GM18909 (cell line): ENCODE data around the gene TMEM19.

Source experiments
- ATAC-seq: cut with Tn5 transposase; IDR thresholded peaks from one replicate; pipeline ENCODE4 v1.9.1; 2021; ENCODE audit warnings: mild to moderate bottlenecking; ENCODE audit not compliant: unreplicated experiment, poor library complexity

Gene TMEM19

GRCh38 chr12:71708658-71709057 lies 22.8 kb downstream of the TMEM19 start:
- ATAC-seq: no peak

DNA sequence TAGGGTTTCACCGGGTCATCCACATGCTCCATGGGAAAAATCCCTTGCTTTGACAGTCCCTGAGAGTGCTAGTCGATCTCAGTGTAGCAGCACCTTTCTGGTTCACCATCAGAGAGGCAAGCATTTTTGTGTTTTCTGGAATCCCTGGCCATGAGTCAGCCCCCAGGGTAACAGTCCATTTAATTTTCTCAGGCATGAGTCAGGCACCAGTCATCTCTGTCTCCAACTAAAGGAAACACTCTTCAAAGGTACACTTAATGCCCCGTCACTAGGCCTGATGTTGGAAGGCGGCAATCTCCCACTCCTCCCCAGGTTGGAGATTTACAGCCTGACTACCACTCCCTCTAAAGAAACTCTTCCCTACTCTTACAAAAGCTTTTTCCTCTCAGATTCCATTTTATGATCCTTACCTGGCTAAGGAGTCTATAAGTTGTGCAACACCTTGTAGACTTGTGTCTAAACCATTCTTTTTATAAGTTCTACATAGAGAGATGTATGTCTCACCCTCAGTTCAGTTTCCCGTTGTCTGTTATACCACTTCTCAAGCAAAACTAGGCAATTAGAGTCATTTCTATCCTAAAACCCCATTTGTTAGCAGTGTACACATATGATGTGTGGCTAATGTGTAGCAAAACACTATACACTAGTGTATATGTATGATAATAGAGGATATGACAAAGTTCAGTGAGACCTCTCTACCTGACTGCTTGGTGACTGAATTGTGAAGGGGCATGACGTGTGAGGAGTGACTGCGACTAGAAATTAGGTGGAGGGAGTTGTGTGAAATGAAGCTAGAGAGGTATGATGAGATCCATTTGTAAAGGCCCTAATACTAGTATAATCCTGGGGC lies 24.6 kb downstream of the TMEM19 start:
- ATAC-seq: no peak

DNA sequence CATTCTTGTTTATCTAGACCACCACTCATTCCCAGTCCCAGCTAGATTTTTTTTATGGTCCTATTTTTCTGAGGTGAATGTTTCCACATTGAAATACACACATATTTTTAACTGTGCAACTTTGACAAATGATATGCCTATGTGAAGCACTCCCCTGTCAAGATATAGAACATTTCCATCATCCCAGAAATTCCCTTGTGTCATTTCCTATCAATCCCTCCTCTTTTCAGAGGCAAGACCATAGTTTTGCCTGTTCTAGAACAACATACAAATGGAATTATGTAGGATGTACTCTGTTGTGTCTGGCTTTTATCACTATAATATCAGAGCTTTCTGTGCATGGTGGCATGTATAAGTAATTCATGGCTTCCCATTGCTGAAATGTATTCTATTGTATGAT lies 32.7 kb downstream of the TMEM19 start:
- ATAC-seq: no peak

DNA sequence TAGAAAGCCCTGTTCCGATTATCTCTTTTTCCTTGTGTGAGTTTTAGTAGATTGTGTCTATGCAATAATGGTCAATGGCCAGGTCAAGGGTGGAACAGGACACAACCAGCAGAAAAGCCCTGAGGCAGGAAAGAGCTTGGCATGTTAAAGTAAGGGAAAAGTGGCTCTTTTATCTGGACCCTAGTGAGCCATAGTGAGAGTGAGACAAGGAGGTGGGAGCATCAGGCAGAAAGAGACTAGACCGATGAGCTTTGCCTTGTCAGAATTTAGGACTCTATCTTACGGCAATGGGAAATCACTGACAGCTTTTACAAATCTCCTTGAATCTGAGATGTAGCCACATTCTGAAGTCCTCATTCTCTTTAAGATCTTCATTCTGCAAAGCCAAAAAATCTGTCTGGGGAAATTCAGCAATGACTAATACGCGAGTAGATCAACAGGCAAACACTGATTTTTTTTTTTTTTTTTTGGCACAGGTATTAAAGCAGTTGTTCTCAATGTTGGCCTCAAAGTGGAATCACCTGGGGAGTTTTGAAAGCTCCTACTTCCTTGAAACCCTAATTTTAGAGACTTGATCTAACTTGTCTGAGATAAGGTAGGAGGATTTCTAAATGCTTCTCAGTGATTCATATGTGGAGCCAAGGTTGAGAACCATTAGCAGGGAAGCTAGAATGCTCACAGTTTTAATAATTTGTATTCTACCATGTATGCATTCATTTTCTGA lies 33.9 kb downstream of the TMEM19 start:
- no peak for ATAC-seq

DNA sequence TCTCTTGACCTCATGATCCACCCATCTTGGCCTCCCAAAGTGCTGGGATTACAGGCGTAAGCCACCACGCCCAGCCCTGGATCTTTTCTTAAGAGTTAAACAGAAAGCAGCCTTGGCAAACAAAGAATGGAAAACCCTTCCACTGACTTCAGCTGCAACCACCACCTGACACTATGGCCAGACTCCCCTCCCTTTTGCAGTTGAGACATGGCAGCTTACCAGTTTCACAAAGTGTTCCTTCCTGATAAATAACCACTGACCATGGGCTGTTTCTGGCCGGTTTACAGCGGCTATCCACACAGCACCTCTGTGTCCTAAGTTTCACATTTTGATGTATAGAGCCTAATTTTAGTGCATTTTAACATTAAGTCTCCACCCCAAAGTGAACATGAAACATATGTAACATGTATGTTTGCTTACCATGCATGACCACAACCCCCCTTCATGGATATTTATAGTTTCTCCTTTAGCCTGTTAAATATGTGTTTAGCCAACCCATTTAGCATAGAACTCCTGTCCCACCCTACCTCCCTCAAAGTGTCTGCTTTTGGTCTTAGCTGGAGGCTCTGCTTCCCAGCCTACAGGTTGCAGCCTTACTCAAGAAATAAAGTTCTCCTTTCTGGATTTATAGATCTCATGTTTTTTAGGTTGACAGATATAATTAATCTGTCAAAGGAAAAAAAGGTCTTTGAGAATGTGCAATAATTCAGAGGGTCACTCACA lies 36.1 kb downstream of the TMEM19 start:
- ATAC-seq: no peak

DNA sequence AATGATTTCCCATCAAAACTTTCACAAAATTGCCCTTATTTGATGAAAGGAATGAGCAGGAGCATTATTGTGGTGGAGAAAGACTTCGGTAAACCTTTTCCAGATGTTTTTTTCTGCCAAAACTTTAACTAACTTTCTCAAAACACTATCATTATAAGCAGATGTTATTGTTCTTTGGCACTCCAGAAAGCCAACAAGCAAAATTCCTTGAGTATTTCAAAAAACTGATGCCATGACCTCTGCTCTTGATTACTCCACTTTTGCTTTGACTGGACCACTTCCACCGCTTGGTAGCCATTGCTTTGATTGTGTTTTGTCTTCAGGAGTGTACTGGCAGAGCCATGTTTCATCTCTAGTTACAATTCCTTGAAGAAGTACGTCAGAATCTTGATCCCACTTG lies 39.1 kb downstream of the TMEM19 start:
- no peak for ATAC-seq

DNA sequence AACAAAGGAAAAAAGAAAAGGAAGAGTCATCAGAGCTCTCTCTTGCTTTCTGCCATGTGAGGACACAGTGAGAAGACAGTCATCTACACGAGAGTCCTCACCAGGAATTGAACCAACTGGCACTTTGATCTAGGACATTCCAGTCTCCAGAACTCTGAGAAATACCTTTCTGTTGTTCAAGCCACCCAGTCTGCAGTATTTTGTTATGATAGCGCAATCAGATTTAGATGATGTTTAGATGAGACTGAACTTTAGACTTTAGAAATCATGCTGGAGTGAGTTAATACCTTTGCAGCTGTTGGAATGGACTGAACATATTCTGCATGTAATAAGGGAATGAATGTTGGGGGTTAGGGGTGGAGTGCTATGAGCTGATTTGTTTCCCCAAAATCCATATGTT lies 40.7 kb downstream of the TMEM19 start:
- ATAC-seq: no peak

DNA sequence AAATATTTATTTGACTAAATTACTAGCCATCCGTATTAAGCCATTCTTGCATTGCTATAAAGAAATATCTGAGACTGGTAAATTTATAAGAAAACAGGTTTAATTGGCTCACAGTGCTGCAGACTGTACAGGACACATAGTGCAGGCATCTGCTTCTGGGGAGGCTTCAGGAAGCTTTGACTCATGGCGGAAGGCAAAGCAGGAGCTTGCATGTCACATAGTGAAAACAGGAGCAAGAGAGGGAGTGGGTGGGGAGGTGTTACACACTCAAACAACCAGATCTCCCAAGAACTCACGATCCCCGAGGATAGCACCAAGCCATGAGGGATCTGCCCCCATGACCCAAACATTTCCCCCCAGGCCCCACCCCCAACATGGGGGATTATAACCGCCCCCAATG lies 42.1 kb downstream of the TMEM19 start:
- no peak for ATAC-seq

DNA sequence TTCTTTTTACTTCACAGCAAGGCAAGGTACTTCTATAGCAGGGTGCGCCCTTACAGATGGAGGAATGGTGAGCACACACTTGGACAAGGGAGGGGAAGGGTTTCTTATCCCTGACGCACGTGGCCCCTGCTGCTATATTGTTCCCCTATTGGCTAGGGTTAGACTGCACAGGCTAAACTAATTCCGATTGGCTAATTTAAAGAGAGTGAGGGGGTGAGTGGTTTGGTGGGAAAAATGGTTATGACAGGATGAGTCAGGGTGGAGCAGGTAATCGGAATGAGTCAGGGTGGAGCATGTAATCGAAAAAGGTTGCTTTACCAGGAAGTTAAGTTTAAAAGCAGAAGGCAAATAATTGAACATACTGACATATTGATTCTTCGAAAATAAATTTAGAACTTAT lies 45.1 kb downstream of the TMEM19 start:
- no peak for ATAC-seq

- ATAC-seq: no peak
These were observed 45.8 kb downstream of the TMEM19 start for GRCh38 chr12:71731439-71732356.

- no peak for ATAC-seq
These were observed 46.5 kb downstream of the TMEM19 start for GRCh38 chr12:71732357-71732712.

DNA sequence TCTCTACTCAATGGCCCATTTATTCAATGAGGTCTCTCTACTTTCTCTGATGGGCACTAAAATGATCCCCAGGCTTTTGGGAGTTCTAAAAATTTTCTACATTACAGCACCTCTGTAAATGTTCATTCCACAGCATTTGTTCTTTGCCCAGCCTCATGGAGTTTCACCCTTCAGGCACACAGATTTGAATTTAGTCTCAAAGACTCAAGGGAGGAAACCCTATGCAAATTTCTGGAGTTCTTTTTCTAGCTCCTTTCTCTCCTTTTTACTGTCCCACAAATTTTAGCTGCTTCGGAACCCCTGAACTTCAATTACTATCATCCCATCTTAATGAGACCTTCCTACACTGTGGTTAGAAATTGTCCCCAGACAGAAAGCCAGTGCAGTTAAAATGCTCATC lies 51.3 kb downstream of the TMEM19 start:
- ATAC-seq: no peak

GRCh38 chr12:71742998-71743397 lies 57.1 kb downstream of the TMEM19 start:
- ATAC-seq: no peak

DNA sequence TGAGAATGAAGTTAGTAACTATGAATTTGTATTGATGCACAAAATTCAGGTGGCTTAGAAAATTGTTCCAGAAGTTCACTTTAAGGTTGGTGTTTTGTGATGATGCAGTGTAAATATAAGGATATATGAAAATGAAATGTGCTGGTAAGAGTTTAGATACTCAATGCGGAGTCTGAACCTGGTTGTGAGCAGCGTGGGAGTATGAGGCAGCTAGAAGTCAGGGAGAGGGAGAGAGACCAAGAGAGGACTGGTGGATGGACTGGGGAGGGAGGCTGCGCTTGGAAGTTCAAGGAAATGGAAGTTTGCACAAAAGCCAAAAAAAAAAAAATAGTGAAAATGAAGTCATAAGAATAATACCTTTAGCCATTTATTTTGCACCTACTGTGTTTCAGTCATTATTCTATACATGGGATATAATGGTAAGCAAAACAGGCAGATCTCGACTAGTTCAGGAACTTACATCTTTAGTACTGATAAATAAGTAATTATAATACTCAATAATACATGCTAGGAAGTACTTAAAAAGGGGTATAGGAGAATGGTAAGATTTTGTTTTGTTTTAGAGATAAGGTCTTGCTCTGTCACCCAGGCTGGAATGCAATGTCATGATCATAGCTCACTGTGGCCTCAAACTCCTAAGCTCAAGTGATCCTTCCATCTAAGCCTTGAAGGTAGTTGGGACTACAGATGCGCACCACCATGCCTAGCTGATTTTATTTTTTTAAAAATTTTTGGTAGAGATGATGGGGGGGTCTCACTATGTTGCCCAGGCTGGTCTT lies 58.8 kb downstream of the TMEM19 start:
- ATAC-seq: no peak

DNA sequence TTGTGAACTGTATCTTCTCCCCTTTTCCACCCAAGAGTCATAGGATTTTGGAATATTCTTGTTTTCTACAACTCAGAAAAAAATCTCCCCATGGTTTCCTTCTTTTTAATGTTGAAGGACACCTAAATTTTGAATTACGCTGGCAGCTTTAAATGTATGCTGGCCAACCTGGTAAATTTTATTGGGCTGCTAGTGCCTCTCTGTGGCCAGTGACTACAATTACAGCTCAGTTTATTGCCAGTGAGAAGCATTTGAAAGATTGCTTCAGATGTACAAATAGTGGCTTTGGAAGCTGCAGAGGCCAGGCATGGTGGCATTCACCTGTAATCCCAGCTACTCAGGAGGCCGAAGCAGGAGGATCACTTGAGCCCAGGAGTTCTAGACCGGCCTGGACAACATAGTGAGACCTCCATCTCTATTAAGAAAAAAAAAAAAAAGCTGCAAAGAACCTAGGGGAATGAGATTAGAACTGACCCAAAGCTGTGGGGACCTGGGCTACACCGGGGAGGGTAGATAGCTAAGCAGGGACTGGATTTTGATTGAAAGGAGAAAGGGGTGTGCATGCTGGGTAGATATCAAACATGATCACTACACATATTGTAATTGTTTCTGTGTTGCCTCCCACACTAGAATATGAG lies 61.2 kb downstream of the TMEM19 start:
- ATAC-seq: peak; percentile 92

GRCh38 chr12:71748081-71748850 lies 62.4 kb downstream of the TMEM19 start:
- ATAC-seq: no peak

GRCh38 chr12:71749666-71750065 lies 63.8 kb downstream of the TMEM19 start:
- no peak for ATAC-seq

GRCh38 chr12:71752891-71753290 lies 67.0 kb downstream of the TMEM19 start:
- no peak for ATAC-seq
